Activated T-helper 1 cell treated with anti-CD3 and anti-CD28 coated beads, Interleukin-12 subunit alpha, Interleukin-12 subunit beta, Interleukin-2, Interleukin-4 antibody, amounts not matched to agents 30 ng/mL and 10 ng/mL and 1 ng/mL, durations not matched to agents 14 hours and 24 hours and 36 hours (primary cell): Measurements from ENCODE around the gene GPR45. TPM values are rescaled to one million over a fixed set of nuclear protein-coding genes. Genes with fewer than 3 reads are reported as not detected.

ENCODE experiments used
- DNase-seq: peaks from one replicate; pipeline ENCODE4 v3.0.0; 2021; ENCODE audit warnings: low spot score
- H3K27ac Mint-ChIP-seq: one replicate; pipeline ENCODE4 v1.8.0; 2021; ENCODE audit warnings: mild to moderate bottlenecking, mixed read lengths
- H3K27me3 Mint-ChIP-seq: one replicate; pipeline ENCODE4 v1.8.0; 2022; ENCODE audit warnings: mild to moderate bottlenecking, moderate library complexity, mixed read lengths; ENCODE audit not compliant: insufficient read depth
- H3K36me3 Mint-ChIP-seq: one replicate; pipeline ENCODE4 v1.8.0; 2021; ENCODE audit warnings: low read depth, mixed read lengths
- H3K4me1 Mint-ChIP-seq: one replicate; pipeline ENCODE4 v1.8.0; 2021; ENCODE audit warnings: low read depth, mixed read lengths
- H3K4me3 Mint-ChIP-seq: one replicate; pipeline ENCODE4 v1.8.0; 2021; ENCODE audit warnings: mild to moderate bottlenecking, moderate library complexity, mixed read lengths
- H3K9me3 Mint-ChIP-seq: one replicate; pipeline ENCODE4 v1.8.0; 2021; ENCODE audit warnings: mixed read lengths
- intact Hi-C: fragments of 100-400 bp; cut with micrococcal nuclease; formaldehyde crosslinking; loops from one replicate; pipeline ENCODE4 v1.15.1; 2024
- total RNA-seq: library from RNA; stranded (reverse); gene quantifications from 2 replicates; pipeline ENCODE4 v1.2.3, GENCODE V29; 2022

The GPR45 gene
- total RNA-seq: not detected in 2 replicates

DNA sequence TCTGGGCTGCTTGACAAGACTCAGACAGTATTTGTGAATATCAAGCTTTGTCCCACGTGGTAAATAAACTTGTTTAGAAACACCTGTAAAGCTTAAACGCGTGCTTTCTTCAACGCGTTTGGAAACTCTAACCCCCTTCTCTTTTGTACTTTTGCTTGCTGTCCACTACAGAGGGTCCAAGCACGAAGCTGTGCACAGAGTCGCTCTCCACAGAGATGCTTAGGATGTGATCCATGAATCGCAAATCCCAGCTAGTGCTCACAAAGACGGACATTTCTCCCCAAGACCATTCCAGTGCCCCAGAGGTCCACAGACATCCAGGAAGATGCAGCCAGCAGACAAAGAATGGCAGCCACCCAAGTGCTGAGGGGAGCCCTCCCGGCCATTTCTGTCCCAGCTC is at the start of gene GPR45:
Gene GPR45, plus strand, starts transcription at position 301 of the 400 bp plus-strand sequence. CDS start 116 bp downstream, outside the sequence.
- Mint-ChIP-seq H3K27ac (no peak within 1 kb of the TSS), H3K4me3 (no peak within 1 kb of the TSS), H3K4me1 (no peaks in the 10 kb centered on the region), H3K9me3 (no peaks in the 10 kb centered on the region), H3K36me3 (no peaks in the 10 kb centered on the region), H3K27me3 (peaks cover 7% of the 10 kb centered on the region)
- intact Hi-C loops: no loop called here
- DNase-seq: no peak

DNA sequence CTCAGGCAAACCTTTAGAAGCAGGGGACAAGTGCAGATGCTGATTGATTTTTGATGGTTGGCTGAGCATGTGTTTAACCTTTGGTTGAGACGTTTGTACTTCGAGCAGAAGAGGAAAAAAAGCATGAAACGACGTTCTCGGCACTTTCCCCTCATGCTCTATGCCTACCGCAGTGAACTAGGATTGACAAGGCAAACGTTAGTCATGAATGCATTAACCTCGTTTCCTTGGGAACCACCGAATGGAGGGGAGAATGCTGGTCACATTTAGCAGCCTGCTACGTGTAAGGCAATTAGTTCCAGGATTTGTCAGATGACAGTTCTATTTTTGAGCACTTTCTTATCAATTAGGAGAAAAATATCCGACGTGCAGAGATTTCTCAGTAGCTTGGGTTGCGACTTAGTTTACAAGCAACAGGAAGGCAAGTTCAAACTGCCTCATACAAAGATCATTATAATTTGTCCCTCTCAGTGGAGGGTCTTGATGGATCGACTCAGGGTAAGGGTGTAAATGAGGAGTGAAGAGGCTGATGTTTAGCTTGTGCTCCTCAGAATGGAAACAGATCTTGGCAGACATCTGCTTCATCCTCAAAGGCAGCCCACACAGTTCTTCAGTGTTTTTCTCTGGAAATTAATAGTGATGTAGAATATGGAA is 47.4 kb upstream of the GPR45 start:
- Mint-ChIP-seq H3K27ac (no peak overlapping the region), H3K27me3 (peaks cover 3% of the 10 kb centered on the region), H3K4me3 (no peak overlapping the region), H3K9me3 (peaks cover 4% of the 10 kb centered on the region), H3K36me3 (no peaks in the 10 kb centered on the region), H3K4me1 (no peaks in the 10 kb centered on the region)
- intact Hi-C loops: no loop called here
- no peak for DNase-seq

DNA sequence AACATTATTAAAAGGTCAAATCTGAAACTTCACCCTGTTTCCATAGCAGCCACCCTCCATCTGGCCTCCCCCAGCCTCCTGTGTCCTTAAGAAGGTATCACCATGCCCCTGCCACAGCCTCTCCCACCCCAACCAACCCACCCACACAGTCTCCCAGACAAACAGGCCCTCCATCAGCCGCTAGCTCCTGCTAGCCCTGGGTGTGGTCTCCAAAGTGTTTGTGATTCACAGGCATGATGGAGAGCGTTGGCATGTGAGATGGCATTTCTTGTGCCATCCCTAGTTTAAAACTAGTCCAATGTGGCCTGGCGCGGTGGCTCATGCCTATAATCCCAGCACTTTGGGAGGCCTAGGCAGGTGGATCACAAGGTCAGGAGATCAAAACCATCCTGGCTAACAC is 44.9 kb upstream of the GPR45 start:
- intact Hi-C loops: no loop called here
- DNase-seq: no peak
- H3K4me3 Mint-ChIP-seq: no peak overlapping the region
- H3K4me1 Mint-ChIP-seq: no peaks in the 10 kb centered on the region
- no peaks in the 10 kb centered on the region for H3K9me3 Mint-ChIP-seq
- H3K36me3 Mint-ChIP-seq: no peaks in the 10 kb centered on the region
- no peak overlapping the region for H3K27ac Mint-ChIP-seq
- H3K27me3 Mint-ChIP-seq: peaks cover 8% of the 10 kb centered on the region

DNA sequence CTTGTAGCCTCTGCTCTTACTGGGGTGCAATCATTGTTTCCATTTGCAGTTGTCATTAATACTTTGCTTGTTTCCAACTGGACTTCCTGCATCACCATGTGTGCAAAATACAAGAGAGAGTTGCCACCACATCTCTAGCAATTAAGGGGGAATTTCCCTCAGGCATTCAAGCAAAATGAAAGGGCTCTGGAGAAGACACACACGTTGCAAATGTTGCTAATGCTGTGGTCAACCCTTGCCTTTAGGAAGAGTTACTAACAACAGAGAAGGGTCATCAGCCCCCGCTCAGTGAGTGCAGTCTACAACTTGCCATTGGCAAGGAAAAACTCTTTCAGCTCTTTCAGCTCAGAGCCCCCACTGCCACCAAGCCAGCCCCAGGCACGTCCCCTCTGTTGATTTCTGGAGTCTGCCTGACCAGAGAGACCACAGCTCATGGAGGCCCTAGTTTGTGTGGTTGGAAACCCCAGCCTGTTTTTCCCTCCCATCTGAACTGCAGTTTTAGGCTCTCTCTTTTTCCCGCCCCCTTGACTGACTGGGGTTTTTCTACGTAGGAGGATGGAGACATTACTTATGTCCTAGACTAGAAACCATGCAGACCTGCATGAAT is 25.9 kb upstream of the GPR45 start:
- Mint-ChIP-seq H3K9me3 (no peaks in the 10 kb centered on the region), H3K4me1 (no peaks in the 10 kb centered on the region), H3K27ac (no peak overlapping the region), H3K36me3 (no peaks in the 10 kb centered on the region), H3K4me3 (no peak overlapping the region), H3K27me3 (peaks cover 1% of the 10 kb centered on the region)
- no peak for DNase-seq
- intact Hi-C loops: no loop called here

GRCh38 chr2:105220604-105221003 is 20.9 kb upstream of the GPR45 start:
- intact Hi-C loops: no loop called here
- H3K27ac Mint-ChIP-seq: no peak overlapping the region

GRCh38 chr2:105224444-105224843 is 17.1 kb upstream of the GPR45 start:
- no peaks in the 10 kb centered on the region for H3K9me3 Mint-ChIP-seq
- H3K27ac Mint-ChIP-seq: no peak overlapping the region
- no peaks in the 10 kb centered on the region for H3K4me1 Mint-ChIP-seq
- H3K4me3 Mint-ChIP-seq: no peak overlapping the region
- no peaks in the 10 kb centered on the region for H3K36me3 Mint-ChIP-seq
- no peak for DNase-seq
- intact Hi-C loops: no loop called here
- H3K27me3 Mint-ChIP-seq: peaks cover 7% of the 10 kb centered on the region

More at GRCh38 chr2:105220604-105221003, 20.9 kb upstream of the GPR45 start:
- H3K9me3 Mint-ChIP-seq: no peaks in the 10 kb centered on the region
- no peak overlapping the region for H3K4me3 Mint-ChIP-seq
- peaks cover 5% of the 10 kb centered on the region for H3K27me3 Mint-ChIP-seq
- H3K4me1 Mint-ChIP-seq: no peaks in the 10 kb centered on the region
- no peaks in the 10 kb centered on the region for H3K36me3 Mint-ChIP-seq
- DNase-seq: no peak

DNA sequence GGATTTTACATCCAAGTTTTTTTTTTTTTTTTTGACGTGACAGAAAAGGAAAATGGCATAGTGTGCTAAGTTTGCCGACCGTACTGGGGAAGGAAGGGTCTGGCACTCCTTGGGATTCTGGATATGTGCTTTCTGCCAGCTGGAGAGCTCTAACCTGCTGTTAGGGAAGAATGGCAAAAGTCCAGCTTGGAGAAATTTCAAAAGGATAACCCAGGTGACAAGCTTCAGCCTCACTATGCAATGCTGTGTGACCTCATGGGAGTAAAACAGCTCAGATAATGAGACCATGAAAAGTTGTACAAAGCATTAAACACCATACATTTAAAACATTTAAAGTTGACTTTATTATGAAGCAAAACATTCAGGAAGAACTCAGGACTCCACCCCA is 10.3 kb upstream of the GPR45 start:
- DNase-seq: no peak
- peaks cover 15% of the 10 kb centered on the region for H3K27me3 Mint-ChIP-seq
- intact Hi-C loops: no loop called here
- H3K36me3 Mint-ChIP-seq: no peaks in the 10 kb centered on the region
- H3K9me3 Mint-ChIP-seq: no peaks in the 10 kb centered on the region
- no peak overlapping the region for H3K4me3 Mint-ChIP-seq
- H3K27ac Mint-ChIP-seq: no peak overlapping the region
- peaks cover 9% of the 10 kb centered on the region for H3K4me1 Mint-ChIP-seq

GRCh38 chr2:105235388-105236059 is 6.0 kb upstream of the GPR45 start:
- Mint-ChIP-seq H3K27me3 (peaks cover 20% of the 10 kb centered on the region), H3K36me3 (no peaks in the 10 kb centered on the region), H3K9me3 (no peaks in the 10 kb centered on the region), H3K4me1 (peaks cover 9% of the 10 kb centered on the region), H3K27ac (no peak overlapping the region), H3K4me3 (no peak overlapping the region)
- DNase-seq: peak; percentile 29
- intact Hi-C loops: loop anchor here (1.0 kb wide), 1 partner anchor 121 kb away; no protein-coding TSS in a partner anchor

GRCh38 chr2:105236060-105236424 is 5.5 kb upstream of the GPR45 start:
- Mint-ChIP-seq H3K27ac (no peak overlapping the region), H3K4me1 (peaks cover 9% of the 10 kb centered on the region), H3K9me3 (no peaks in the 10 kb centered on the region), H3K4me3 (no peak overlapping the region), H3K27me3 (peaks cover 20% of the 10 kb centered on the region), H3K36me3 (no peaks in the 10 kb centered on the region)
- no peak for DNase-seq
- intact Hi-C loops: no loop called here

DNA sequence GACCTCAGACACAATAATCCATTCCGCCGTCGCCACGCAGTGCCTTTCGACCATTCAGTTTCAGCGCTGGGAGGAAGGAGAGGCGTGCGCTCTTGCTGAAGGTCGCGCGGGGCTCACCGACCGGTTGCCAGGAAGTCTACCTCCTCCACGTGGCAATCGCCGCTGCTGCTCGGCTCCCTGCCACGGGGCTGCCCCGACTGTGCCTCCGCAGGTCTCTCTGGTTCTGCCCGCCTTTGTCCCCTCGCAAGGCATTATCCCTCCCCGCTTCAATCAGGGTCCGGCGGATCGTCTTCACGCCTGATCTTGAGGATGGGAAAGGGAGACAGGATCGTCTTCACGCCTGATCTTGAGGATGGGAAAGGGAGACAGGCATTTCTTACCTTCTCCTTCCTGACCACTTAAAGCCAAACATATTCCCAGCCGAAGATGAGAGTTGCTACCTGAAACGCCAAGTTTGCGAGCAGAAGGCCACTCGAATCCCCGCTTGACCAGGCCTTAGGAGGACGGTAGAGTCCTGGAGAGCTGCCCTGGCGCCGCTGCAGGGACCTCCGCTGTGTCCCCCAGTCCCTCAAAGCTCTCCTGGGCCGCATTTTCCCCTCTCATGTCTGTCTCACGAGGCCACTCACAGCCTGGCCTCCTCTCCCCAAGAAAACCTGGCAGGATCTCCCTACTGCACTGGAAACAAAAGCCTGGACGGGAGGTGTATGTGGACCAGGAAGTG is 4.3 kb upstream of the GPR45 start:
- Mint-ChIP-seq H3K27ac (no peak overlapping the region), H3K4me3 (no peak overlapping the region), H3K27me3 (peaks cover 20% of the 10 kb centered on the region), H3K4me1 (peaks cover 9% of the 10 kb centered on the region), H3K9me3 (no peaks in the 10 kb centered on the region), H3K36me3 (no peaks in the 10 kb centered on the region)
- intact Hi-C loops: no loop called here
- no peak for DNase-seq

- intact Hi-C loops: no loop called here
- H3K4me3 Mint-ChIP-seq: no peak overlapping the region
- no peaks in the 10 kb centered on the region for H3K36me3 Mint-ChIP-seq
- DNase-seq: no peak
- no peak overlapping the region for H3K27ac Mint-ChIP-seq
- H3K4me1 Mint-ChIP-seq: peaks cover 9% of the 10 kb centered on the region
- no peaks in the 10 kb centered on the region for H3K9me3 Mint-ChIP-seq
- H3K27me3 Mint-ChIP-seq: peaks cover 15% of the 10 kb centered on the region
These were observed 2.8 kb upstream of the GPR45 start for GRCh38 chr2:105238664-105239240.

GRCh38 chr2:105239924-105240323 is 1.6 kb upstream of the GPR45 start:
- Mint-ChIP-seq H3K4me3 (no peak overlapping the region), H3K36me3 (no peaks in the 10 kb centered on the region), H3K27me3 (peaks cover 12% of the 10 kb centered on the region), H3K9me3 (no peaks in the 10 kb centered on the region), H3K27ac (no peak overlapping the region), H3K4me1 (peaks cover 9% of the 10 kb centered on the region)
- no peak for DNase-seq
- intact Hi-C loops: no loop called here
